ENCODE measurements around the gene CYFIP1.

GRCh38 chr15:22933641-22934061 is 46.5 kb downstream of the CYFIP1 start:
- TF ChIP-seq POLR2AphosphoS5 (IDR thresholded peaks at IDR 0.05; ENCODE audit: low read depth, low read length) (no peak), POLR2A (IDR thresholded peaks at IDR 0.05; ENCODE audit: low read depth, low read length) (no peak), TAF1 (IDR thresholded peaks at IDR 0.05; ENCODE audit: borderline replicate concordance, low read depth, low read length) (no peak)
